Pancreas (tissue), 10 donors: ENCODE results near the gene SLC29A3. TPM values are rescaled to one million over a fixed set of nuclear protein-coding genes. Genes with fewer than 3 reads are reported as not detected.

ENCODE experiments used
- ATAC-seq, 4 donors: fragments of 200-7000 bp; cut with Tn5 transposase; one replicate each; pipeline versions ENCODE4 v1.8.0 to v1.9.1; 2020; ENCODE audit warnings: mild to moderate bottlenecking in 4 of 4, moderate library complexity in 4 of 4
- DNase-seq, 6 donors: peaks; one replicate each; pipeline ENCODE4 v3.0.0-alpha.2; 2020
- FAIRE-seq: peaks from 2 replicates; lab custom pipeline; 2012; peaks lifted over from hg19 to GRCh38; lab: Jason Lieb, UNC
- H3K27ac ChIP-seq, 4 donors: fragments of 200-600 bp; sonication (generic); 1 replicate in 3 of 4; 2 replicates in 1 of 4; pipeline versions ENCODE4 v1.5.0 to v1.8.0; 2020
- H3K27me3 ChIP-seq, 4 donors: fragments of 200-600 bp; one replicate each; pipeline ENCODE4 v1.8.0; 2021
- H3K36me3 ChIP-seq, 3 donors: fragments of 200-600 bp; sonication (generic) in 1 of 3; one replicate each; pipeline versions ENCODE4 v1.5.0 to v1.8.0; 2020 to 2021
- H3K4me1 ChIP-seq, 3 donors: fragments of 200-600 bp; one replicate each; pipeline ENCODE4 v1.8.0; 2021
- H3K4me3 ChIP-seq, 4 donors: fragments of 200-600 bp; sonication (generic) in 2 of 4; one replicate each; pipeline versions ENCODE4 v1.5.0 to v1.8.0; 2020 to 2021
- H3K9me3 ChIP-seq, 4 donors: fragments of 200-600 bp; one replicate each; pipeline ENCODE4 v1.8.0; 2021
- CTCF ChIP-seq, 4 donors: fragments of 200-600 bp; sonication (generic) in 3 of 4; IDR thresholded peaks; one replicate each; pipeline versions ENCODE4 v1.5.0 to v1.8.0; 2021; ENCODE audit warnings: antibody characterized with exemption in 4 of 4
- WGBS, 2 donors: extraction: QIAGEN DNeasy Blood & Tissue Kit; methylation state at CpG; one replicate each; pipeline ENCODE4 v1.1.7; 2013; 5-methylcytosine and 5-hydroxymethylcytosine counted together
- intact Hi-C, 3 donors: fragments of 100-400 bp; cut with DNase I; formaldehyde crosslinking; loops; one replicate each; pipeline versions ENCODE4 v1.11.1 to v1.14.2; 2022
- polyA plus RNA-seq, 2 donors: library from polyadenylated mRNA; stranded (reverse); fragments of 200-250 nt; gene quantifications; one replicate each; pipeline ENCODE4 v1.2.3, GENCODE V29; 2013
- total RNA-seq, 6 donors: library from RNA; stranded (reverse); fragmentation: NEBNext Ultra II Directional in 4 of 6; extraction: Animal tissue kit (Norgen Biotek cat#: 25700) in 4 of 6; gene quantifications; one replicate each; pipeline versions ENCODE4 v1.2.1 to v1.2.4, GENCODE V29; 2021 to 2023
- donor health status: healthy with polysubstance abuse.
- donor health status: DM: no; HTN: no; CAD: no; lungs with moderate emphysema.
- donor health status: DM: no; HTN: no; CAD: no.
- donor health status: control.
- donor health status: control.
- donor health status: Bipolar disorder and iron deficiency.
- donor health status: DM: yes; HTN: yes; CAD: no.
- donor health status: DM: no; HTN: no; CAD: no.
- donor health status: DM: no; HTN: no; CAD: no.
- donor health status: DM: yes; HTN: yes; CAD: no.

SLC29A3 gene
- total and polyA plus RNA-seq, 8 donors, result 2.2 to 7.0 (median 3.2) TPM

DNA sequence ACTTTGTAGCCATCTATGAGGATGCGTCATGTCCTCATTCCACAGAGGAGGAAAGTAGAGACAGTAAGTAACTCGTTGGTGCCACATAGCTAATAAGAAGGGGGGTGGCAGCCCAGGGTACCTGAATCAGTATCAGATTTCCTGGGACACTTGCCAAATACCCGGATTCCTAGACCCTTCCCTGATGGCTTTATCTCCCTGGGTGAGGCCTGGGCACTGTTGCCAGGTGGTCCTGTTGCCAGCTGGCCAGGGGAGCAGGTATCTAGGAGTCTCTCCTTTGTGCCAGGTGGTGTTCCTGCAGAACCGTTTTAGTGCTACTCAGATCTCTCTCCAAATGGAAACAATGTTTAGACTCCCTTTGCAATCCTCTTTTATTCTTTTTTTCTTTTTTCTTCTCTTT, 12.7 kb downstream of the SLC29A3 start:
- no peaks in the 10 kb centered on the region for H3K27me3 ChIP-seq
- H3K9me3 ChIP-seq, result no peaks in the 10 kb centered on the region
- intact Hi-C loops, result no loop called here
- H3K27ac ChIP-seq, result no peak overlapping the region
- FAIRE-seq (no peak), DNase-seq (no peak), ATAC-seq (peak in 2 of 4 donors; percentile 45 to 49)
- peaks cover 0 to 3% (median 0%) of the 10 kb centered on the region in 3 donors for H3K4me1 ChIP-seq
- 25 to 31% methylated on average over 4 of the region's 4 CpGs for WGBS, 2 donors
- TF ChIP-seq CTCF (IDR thresholded peaks at IDR 0.05), result no peak
- no peaks in the 10 kb centered on the region for H3K36me3 ChIP-seq
- no peak overlapping the region for H3K4me3 ChIP-seq

- intact Hi-C loops, result no loop called here
- H3K4me1 ChIP-seq, result peaks cover 0 to 3% (median 0%) of the 10 kb centered on the region in 3 donors
- no peak overlapping the region for H3K4me3 ChIP-seq
- FAIRE-seq (no peak), ATAC-seq (no peak), DNase-seq (no peak)
- no peaks in the 10 kb centered on the region for H3K9me3 ChIP-seq
- no peak overlapping the region for H3K27ac ChIP-seq
- 90 to 93% methylated on average over 5 of the region's 5 CpGs for WGBS, 2 donors
- H3K36me3 ChIP-seq, result no peaks in the 10 kb centered on the region
- H3K27me3 ChIP-seq, result no peaks in the 10 kb centered on the region
- TF ChIP-seq CTCF (IDR thresholded peaks at IDR 0.05), result no peak
Measured at GRCh38 chr10:71332466-71332865, 13.4 kb downstream of the SLC29A3 start.

- WGBS, 2 donors, result 83 to 86% methylated on average over 9 of the region's 9 CpGs
- Histone ChIP-seq H3K27me3 (no peaks in the 10 kb centered on the region), H3K4me3 (no peak overlapping the region), H3K9me3 (no peaks in the 10 kb centered on the region), H3K27ac (peak overlapping the region in 1 of 4 donors; percentile 19), H3K36me3 (no peaks in the 10 kb centered on the region), H3K4me1 (peaks cover 0 to 3% (median 0%) of the 10 kb centered on the region in 3 donors)
- DNase-seq, result peak in 2 of 6 donors; percentile 23 to 41
- intact Hi-C loops, result no loop called here
- TF ChIP-seq CTCF (IDR thresholded peaks at IDR 0.05), result no peak
- FAIRE-seq, result no peak
- peak in 2 of 4 donors; percentile 51 to 76 for ATAC-seq
Measured at GRCh38 chr10:71333129-71333887, 14.2 kb downstream of the SLC29A3 start.

DNA sequence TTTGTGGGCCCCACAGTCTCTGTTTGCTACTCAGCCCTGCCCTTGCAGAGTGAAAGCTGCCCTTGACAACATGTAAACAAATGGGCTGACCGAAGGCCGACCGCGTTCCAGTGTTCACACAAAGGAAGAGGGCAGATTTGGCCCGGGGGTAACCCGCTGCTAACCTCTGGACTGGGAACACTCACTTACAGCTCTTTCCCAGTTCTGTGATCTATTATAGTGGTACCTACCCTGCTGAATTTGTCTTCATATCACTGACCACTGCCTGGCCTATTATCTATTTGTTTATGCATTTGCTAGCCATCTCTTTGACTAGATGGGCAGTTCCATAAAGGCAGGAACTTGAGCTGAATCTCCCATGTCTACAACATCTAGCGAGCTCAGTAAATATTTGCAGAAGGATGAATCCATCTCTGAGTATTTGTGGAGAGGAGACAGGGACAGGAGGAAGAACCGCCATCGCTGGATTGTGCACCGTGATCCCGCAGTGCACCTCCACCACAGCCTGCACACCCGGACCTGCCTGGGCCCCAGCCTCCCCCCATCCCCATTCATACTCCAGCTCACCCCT, 15.2 kb downstream of the SLC29A3 start:
- Histone ChIP-seq H3K9me3 (no peaks in the 10 kb centered on the region), H3K27ac (no peak overlapping the region), H3K4me1 (peaks cover 0 to 3% (median 0%) of the 10 kb centered on the region in 3 donors), H3K4me3 (no peak overlapping the region), H3K36me3 (no peaks in the 10 kb centered on the region), H3K27me3 (no peaks in the 10 kb centered on the region)
- ATAC-seq (peak in 2 of 4 donors; percentile 45 to 47), DNase-seq (peak in 1 of 6 donors; percentile 31), FAIRE-seq (no peak)
- no peak for TF ChIP-seq CTCF (IDR thresholded peaks at IDR 0.05)
- intact Hi-C loops, result no loop called here
- WGBS, 2 donors, result 60 to 68% methylated on average over 12 of the region's 12 CpGs
